HepG2 (cell line): ENCODE measurements around the gene GCH1. TPM values are rescaled to one million over a fixed set of nuclear protein-coding genes. Genes with fewer than 3 reads are reported as not detected.
A peak's percentile ranks its signal among the peaks of the same experiment; 100 is the strongest.

Source experiments
- AGO1 ChIP-seq: fragments of 200-400 bp; formaldehyde crosslinking; IDR thresholded peaks from 2 replicates; pipeline ENCODE4 v1.6.1; 2017; ENCODE audit warnings: mild to moderate bottlenecking, low read depth, low read length, moderate library complexity; ENCODE audit not compliant: poor library complexity, severe bottlenecking
- AGO2 ChIP-seq: fragments of 200-400 bp; formaldehyde crosslinking; optimal IDR thresholded peaks from 2 replicates; pipeline ENCODE3; 2017; ENCODE audit warnings: mild to moderate bottlenecking, low read depth, low read length, moderate library complexity
- ELF3 ChIP-seq: IDR thresholded peaks from 2 replicates; pipeline ENCODE4 v1.6.1; 2016; ENCODE audit warnings: missing genetic modification reagents, missing compliant biosample characterization
- HDAC6 ChIP-seq: fragments of 200-600 bp; sonication (generic); IDR thresholded peaks from 2 replicates; pipeline ENCODE4 v1.7.0; 2017; ENCODE audit warnings: mild to moderate bottlenecking, antibody characterized with exemption, low read length, low read depth
- HES4 ChIP-seq: sonication (generic); formaldehyde crosslinking; IDR thresholded peaks from 2 replicates; pipeline ENCODE4 v1.9.0; 2021; ENCODE audit warnings: mild to moderate bottlenecking, missing genetic modification reagents, borderline replicate concordance
- HOXA3 ChIP-seq: sonication (generic); formaldehyde crosslinking; IDR thresholded peaks from 2 replicates; pipeline ENCODE4 v1.5.0; 2020; ENCODE audit warnings: missing genetic modification reagents
- IRF2 ChIP-seq: IDR thresholded peaks from 2 replicates; pipeline ENCODE4 v1.6.1; 2018; ENCODE audit warnings: missing genetic modification reagents, missing compliant biosample characterization
- PCBP2 ChIP-seq: fragments of 200-400 bp; formaldehyde crosslinking; optimal IDR thresholded peaks from 2 replicates; pipeline ENCODE3; 2018; ENCODE audit warnings: low read length, low read depth; ENCODE audit not compliant: poor library complexity, severe bottlenecking
- RBAK ChIP-seq: sonication (generic); formaldehyde crosslinking; IDR thresholded peaks from 2 replicates; pipeline ENCODE4 v1.5.1; 2020; ENCODE audit warnings: mild to moderate bottlenecking, missing genetic modification reagents
- SALL2 ChIP-seq: sonication (generic); formaldehyde crosslinking; IDR thresholded peaks from 2 replicates; pipeline ENCODE4 v1.8.1; 2023; ENCODE audit warnings: mild to moderate bottlenecking, missing genetic modification reagents, inconsistent platforms
- SAP130 ChIP-seq: IDR thresholded peaks from 2 replicates; pipeline ENCODE4 v1.6.1; 2016; ENCODE audit warnings: low read depth
- SRSF1 ChIP-seq: fragments of 200-400 bp; formaldehyde crosslinking; optimal IDR thresholded peaks from 2 replicates; pipeline ENCODE3; 2017; ENCODE audit warnings: mild to moderate bottlenecking, low read depth, low read length, moderate library complexity
- ZNF263 ChIP-seq: sonication (generic); formaldehyde crosslinking; IDR thresholded peaks from 2 replicates; pipeline ENCODE4 v1.4.0; 2020; ENCODE audit warnings: missing genetic modification reagents
- ZNF317 ChIP-seq: sonication (generic); formaldehyde crosslinking; IDR thresholded peaks from 2 replicates; pipeline ENCODE4 v1.5.0; 2020; ENCODE audit warnings: mild to moderate bottlenecking, missing genetic modification reagents
- ZNF607 ChIP-seq: sonication (generic); formaldehyde crosslinking; IDR thresholded peaks from 2 replicates; pipeline ENCODE4 v1.5.1; 2020; ENCODE audit warnings: missing genetic modification reagents, mild to moderate bottlenecking, borderline replicate concordance
- polyA plus RNA-seq, 8 experiments: library from polyadenylated mRNA; depleted of rRNA in 3 of 8; stranded (reverse) in 7 of 8; unstranded in 1 of 8; fragments of >200 nt; fragmentation: Illumina TruSeq in 4 of 8; extraction: Trizol in 4 of 8; gene quantifications; 2 replicates each; pipeline versions ENCODE4 v1.2.1 to v1.2.3, GENCODE V29; 2011 to 2016; ENCODE audit warnings: low read depth in 4 of 8, missing spikeins in 1 of 8, mixed read lengths in 1 of 8; ENCODE audit not compliant: insufficient read depth in 1 of 8
- total RNA-seq, 5 experiments: library from RNA; depleted of rRNA; stranded (reverse); fragments of >200 nt; fragmentation: Illumina TruSeq; extraction: Trizol; gene quantifications; 2 replicates each; pipeline ENCODE4 v1.2.3, GENCODE V29; 2016; ENCODE audit warnings: low read depth in 1 of 5
- TF ChIP-seq, protein P1 (sequence below): sonication (generic); formaldehyde crosslinking; IDR thresholded peaks from 2 replicates; pipeline ENCODE4 v1.8.1; 2023; ENCODE audit warnings: missing genetic modification reagents, inconsistent platforms, borderline replicate concordance
- TF ChIP-seq, protein P2 (sequence below): sonication (generic); IDR thresholded peaks from 2 replicates; pipeline ENCODE4 v1.6.1; 2016; ENCODE audit warnings: low read depth, borderline replicate concordance
- TF ChIP-seq, protein P3 (sequence below): sonication (generic); formaldehyde crosslinking; IDR thresholded peaks from 2 replicates; pipeline ENCODE4 v1.4.0; 2020; ENCODE audit warnings: missing genetic modification reagents, borderline replicate concordance
- TF ChIP-seq, protein P4 (sequence below): sonication (generic); formaldehyde crosslinking; IDR thresholded peaks from 2 replicates; pipeline ENCODE4 v1.5.1; 2020; ENCODE audit warnings: missing genetic modification reagents, mild to moderate bottlenecking, borderline replicate concordance

The GCH1 gene
- total and polyA plus RNA-seq, 2 of the 13 experiments (the other 11 are each of a cell fraction or from before 2014, with no cell fraction given), result 15.0 to 25.2 TPM

DNA sequence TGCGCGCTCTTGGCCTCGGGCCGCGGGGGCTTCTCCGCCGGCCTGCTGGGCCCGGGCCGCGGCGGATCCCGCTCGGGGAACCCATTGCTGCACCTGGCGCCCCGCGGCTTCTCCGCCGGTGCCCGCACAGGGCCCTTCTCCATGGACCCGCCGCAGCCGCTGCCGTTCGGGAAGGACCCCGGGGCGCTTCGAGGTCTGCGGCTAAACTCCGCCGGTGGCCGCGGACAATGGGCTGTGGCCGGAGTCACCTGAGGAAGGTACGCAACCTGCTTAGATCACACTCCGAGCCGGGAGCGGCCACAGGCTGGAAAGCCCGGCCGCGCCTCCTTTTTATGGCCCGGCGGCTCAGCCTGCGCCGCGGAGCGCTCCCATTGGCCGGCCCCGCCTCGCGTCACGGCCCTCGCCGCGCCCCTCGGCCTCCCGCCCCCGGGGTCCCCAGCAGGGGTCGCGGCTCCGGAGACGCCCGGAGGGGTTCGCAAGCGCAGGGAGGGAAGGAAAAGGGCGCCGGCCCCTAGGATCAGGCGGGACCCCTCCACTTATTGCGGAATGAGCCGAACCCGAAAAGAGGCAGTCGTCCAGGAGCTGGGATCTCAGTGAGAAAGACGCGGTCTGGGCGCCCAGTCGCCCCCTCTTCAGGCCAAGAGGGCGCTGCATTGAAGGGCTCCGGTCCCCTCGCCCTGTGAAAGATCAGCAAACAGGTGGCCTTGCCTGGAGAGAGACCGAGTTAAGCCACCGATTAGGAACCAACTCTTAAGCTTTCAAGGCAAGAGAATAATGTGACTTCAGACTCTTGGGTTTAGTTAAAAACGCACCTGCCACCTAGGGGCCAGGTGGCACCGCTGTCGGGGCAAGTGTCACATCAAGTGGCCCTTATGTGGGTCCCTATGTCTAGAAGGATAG is at the start of gene GCH1 (continued):
- TF ChIP-seq SRSF1, result peak; percentile 43
- TF ChIP-seq AGO2, result peak; percentile 87
- no peak for TF ChIP-seq AGO1
- no peak for TF ChIP-seq PCBP2
- TF ChIP-seq ELF3 (CRISPR knock-in tag), result no peak
- peak; percentile 38 for TF ChIP-seq SAP130
- TF ChIP-seq, protein P1, sequence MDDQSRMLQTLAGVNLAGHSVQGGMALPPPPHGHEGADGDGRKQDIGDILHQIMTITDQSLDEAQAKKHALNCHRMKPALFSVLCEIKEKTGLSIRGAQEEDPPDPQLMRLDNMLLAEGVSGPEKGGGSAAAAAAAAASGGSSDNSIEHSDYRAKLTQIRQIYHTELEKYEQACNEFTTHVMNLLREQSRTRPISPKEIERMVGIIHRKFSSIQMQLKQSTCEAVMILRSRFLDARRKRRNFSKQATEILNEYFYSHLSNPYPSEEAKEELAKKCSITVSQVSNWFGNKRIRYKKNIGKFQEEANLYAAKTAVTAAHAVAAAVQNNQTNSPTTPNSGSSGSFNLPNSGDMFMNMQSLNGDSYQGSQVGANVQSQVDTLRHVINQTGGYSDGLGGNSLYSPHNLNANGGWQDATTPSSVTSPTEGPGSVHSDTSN (CRISPR knock-in tag), result 0 out of 2 replicates have a peak, but pooled peaks have one; percentile 43
- no peak for TF ChIP-seq RBAK (CRISPR knock-in tag)
- peak; percentile 34; the same call in 1 of the 2 replicates for TF ChIP-seq ZNF263 (CRISPR knock-in tag)
- 0 out of 2 replicates have a peak, but pooled peaks have one; percentile 43 for TF ChIP-seq IRF2
- TF ChIP-seq, protein P2, sequence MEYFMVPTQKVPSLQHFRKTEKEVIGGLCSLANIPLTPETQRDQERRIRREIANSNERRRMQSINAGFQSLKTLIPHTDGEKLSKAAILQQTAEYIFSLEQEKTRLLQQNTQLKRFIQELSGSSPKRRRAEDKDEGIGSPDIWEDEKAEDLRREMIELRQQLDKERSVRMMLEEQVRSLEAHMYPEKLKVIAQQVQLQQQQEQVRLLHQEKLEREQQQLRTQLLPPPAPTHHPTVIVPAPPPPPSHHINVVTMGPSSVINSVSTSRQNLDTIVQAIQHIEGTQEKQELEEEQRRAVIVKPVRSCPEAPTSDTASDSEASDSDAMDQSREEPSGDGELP, result no peak; the same call in 1 of the 2 replicates
- TF ChIP-seq HES4, result peak; percentile 93
- TF ChIP-seq HDAC6, result no peak
- TF ChIP-seq, protein P3, sequence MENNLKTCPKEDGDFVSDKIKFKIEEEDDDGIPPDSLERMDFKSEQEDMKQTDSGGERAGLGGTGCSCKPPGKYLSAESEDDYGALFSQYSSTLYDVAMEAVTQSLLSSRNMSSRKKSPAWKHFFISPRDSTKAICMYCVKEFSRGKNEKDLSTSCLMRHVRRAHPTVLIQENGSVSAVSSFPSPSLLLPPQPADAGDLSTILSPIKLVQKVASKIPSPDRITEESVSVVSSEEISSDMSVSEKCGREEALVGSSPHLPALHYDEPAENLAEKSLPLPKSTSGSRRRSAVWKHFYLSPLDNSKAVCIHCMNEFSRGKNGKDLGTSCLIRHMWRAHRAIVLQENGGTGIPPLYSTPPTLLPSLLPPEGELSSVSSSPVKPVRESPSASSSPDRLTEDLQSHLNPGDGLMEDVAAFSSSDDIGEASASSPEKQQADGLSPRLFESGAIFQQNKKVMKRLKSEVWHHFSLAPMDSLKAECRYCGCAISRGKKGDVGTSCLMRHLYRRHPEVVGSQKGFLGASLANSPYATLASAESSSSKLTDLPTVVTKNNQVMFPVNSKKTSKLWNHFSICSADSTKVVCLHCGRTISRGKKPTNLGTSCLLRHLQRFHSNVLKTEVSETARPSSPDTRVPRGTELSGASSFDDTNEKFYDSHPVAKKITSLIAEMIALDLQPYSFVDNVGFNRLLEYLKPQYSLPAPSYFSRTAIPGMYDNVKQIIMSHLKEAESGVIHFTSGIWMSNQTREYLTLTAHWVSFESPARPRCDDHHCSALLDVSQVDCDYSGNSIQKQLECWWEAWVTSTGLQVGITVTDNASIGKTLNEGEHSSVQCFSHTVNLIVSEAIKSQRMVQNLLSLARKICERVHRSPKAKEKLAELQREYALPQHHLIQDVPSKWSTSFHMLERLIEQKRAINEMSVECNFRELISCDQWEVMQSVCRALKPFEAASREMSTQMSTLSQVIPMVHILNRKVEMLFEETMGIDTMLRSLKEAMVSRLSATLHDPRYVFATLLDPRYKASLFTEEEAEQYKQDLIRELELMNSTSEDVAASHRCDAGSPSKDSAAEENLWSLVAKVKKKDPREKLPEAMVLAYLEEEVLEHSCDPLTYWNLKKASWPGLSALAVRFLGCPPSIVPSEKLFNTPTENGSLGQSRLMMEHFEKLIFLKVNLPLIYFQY (CRISPR knock-in tag), result no peak; the same call in 1 of the 2 replicates
- no peak for TF ChIP-seq ZNF317 (CRISPR knock-in tag)
- TF ChIP-seq, protein P4, sequence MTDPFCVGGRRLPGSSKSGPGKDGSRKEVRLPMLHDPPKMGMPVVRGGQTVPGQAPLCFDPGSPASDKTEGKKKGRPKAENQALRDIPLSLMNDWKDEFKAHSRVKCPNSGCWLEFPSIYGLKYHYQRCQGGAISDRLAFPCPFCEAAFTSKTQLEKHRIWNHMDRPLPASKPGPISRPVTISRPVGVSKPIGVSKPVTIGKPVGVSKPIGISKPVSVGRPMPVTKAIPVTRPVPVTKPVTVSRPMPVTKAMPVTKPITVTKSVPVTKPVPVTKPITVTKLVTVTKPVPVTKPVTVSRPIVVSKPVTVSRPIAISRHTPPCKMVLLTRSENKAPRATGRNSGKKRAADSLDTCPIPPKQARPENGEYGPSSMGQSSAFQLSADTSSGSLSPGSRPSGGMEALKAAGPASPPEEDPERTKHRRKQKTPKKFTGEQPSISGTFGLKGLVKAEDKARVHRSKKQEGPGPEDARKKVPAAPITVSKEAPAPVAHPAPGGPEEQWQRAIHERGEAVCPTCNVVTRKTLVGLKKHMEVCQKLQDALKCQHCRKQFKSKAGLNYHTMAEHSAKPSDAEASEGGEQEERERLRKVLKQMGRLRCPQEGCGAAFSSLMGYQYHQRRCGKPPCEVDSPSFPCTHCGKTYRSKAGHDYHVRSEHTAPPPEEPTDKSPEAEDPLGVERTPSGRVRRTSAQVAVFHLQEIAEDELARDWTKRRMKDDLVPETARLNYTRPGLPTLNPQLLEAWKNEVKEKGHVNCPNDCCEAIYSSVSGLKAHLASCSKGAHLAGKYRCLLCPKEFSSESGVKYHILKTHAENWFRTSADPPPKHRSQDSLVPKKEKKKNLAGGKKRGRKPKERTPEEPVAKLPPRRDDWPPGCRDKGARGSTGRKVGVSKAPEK (CRISPR knock-in tag), result no peak
- TF ChIP-seq HOXA3 (CRISPR knock-in tag), result peak; percentile 39; the same call in 1 of the 2 replicates
- TF ChIP-seq SALL2 (CRISPR knock-in tag), result peak; percentile 32; the same call in 1 of the 2 replicates
- no peak for TF ChIP-seq ZNF607 (CRISPR knock-in tag)
